ENCODE measurements around the gene MAGI1.
"Not testable (repeated sequence)": the region's sequence is repeated elsewhere in the genome, so short reads cannot be mapped to it uniquely, and the experiment has no call there.

MAGI1 gene

GRCh38 chr3:65720989-65721737, 317.6 kb downstream of the MAGI1 start:
- no peak overlapping the region for H3K4me3 ChIP-seq (ENCODE audit: low read length)
- DNase-seq (ENCODE audit: low read depth) = no peak
- no peak for TF ChIP-seq CTCF (IDR thresholded peaks at IDR 0.05; ENCODE audit: insufficient read depth, low read depth, low read length, missing control alignments)

GRCh38 chr3:65719639-65720038, 319.1 kb downstream of the MAGI1 start:
- not testable (repeated sequence) for H3K4me3 ChIP-seq (ENCODE audit: low read length)
- peak; percentile 32 for DNase-seq (ENCODE audit: low read depth)

GRCh38 chr3:65717676-65718346, 320.9 kb downstream of the MAGI1 start:
- no peak for DNase-seq (ENCODE audit: low read depth)
- H3K4me3 ChIP-seq (ENCODE audit: low read length) = no peak overlapping the region
- no peak for TF ChIP-seq CTCF (IDR thresholded peaks at IDR 0.05; ENCODE audit: insufficient read depth, low read depth, low read length, missing control alignments)

- H3K4me3 ChIP-seq (ENCODE audit: low read length) = no peak overlapping the region
- DNase-seq (ENCODE audit: low read depth) = no peak
- TF ChIP-seq CTCF (IDR thresholded peaks at IDR 0.05; ENCODE audit: insufficient read depth, low read depth, low read length, missing control alignments) = no peak
Observed at GRCh38 chr3:65716071-65716751, 322.5 kb downstream of the MAGI1 start.

- H3K4me3 ChIP-seq (ENCODE audit: low read length) = no peak overlapping the region
- no peak for DNase-seq (ENCODE audit: low read depth)
- TF ChIP-seq CTCF (IDR thresholded peaks at IDR 0.05; ENCODE audit: insufficient read depth, low read depth, low read length, missing control alignments) = no peak
Observed at GRCh38 chr3:65714134-65714533, 324.6 kb downstream of the MAGI1 start.

GRCh38 chr3:65713016-65713415, 325.7 kb downstream of the MAGI1 start:
- no peak for TF ChIP-seq CTCF (IDR thresholded peaks at IDR 0.05; ENCODE audit: insufficient read depth, low read depth, low read length, missing control alignments)
- no peak for DNase-seq (ENCODE audit: low read depth)
- no peak overlapping the region for H3K4me3 ChIP-seq (ENCODE audit: low read length)

GRCh38 chr3:65712140-65712539, 326.6 kb downstream of the MAGI1 start:
- DNase-seq (ENCODE audit: low read depth) = no peak
- TF ChIP-seq CTCF (IDR thresholded peaks at IDR 0.05; ENCODE audit: insufficient read depth, low read depth, low read length, missing control alignments) = no peak
- H3K4me3 ChIP-seq (ENCODE audit: low read length) = no peak overlapping the region

Measured in epithelial cell of esophagus (primary cell).